ENCODE data around the gene PASD1. TPM values are rescaled to one million over a fixed set of nuclear protein-coding genes. Genes with fewer than 3 reads are reported as not detected.
A peak's percentile ranks its signal among the peaks of the same experiment; 100 is the strongest.

Gene PASD1
- total RNA-seq, 1 experiment from 2014 or later = 2.9 TPM

DNA sequence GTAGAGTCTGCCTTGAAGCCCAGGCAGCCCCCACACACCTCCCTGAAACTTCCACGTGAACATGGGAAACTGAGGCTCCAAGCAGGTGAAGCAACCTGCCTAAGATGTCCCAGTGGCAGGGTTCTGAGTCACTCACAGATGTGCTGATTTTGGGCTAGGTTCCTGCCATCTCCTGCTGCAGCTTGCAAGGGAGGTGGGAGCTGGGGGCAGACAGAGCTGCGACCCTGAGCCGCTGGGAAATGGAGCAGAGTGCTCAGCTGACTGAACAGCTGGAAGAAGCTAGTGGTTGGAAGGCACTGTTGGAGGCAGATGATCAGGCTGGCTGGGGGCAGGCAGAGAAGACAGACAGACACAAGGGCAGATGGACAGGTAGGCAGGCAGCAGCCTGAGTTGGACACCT lies 148.8 kb downstream of the PASD1 start:
- DNase-seq (ENCODE audit: low read depth, low spot score) = no peak
- in situ Hi-C loops (cut with HindIII; ENCODE audit: low pct_unique_long_range_greater_than_20kb, low sequenced_read_pairs) = no loop called here

DNA sequence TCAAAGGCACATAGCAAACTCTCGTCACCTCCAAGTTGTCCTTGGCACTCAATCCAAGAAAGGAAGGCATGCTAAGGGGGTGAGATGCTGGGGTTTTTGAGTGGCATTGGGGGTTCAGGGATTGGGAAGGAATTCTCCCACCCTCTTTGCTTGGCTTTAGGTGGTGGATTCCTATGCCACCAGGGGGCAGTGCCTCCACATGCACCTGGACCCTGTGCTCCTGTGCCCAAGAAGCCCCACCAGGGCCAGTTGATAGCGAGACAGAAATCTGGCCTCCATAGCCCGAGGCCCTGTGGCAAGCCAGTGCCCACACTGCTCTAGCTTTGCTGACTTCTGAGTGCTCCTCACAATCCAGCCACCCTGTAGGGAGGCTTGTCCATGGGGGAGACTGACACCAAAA lies 150.4 kb downstream of the PASD1 start:
- peak; percentile 46 for DNase-seq (ENCODE audit: low read depth, low spot score)
- in situ Hi-C loops (cut with HindIII; ENCODE audit: low pct_unique_long_range_greater_than_20kb, low sequenced_read_pairs) = no loop called here

DNA sequence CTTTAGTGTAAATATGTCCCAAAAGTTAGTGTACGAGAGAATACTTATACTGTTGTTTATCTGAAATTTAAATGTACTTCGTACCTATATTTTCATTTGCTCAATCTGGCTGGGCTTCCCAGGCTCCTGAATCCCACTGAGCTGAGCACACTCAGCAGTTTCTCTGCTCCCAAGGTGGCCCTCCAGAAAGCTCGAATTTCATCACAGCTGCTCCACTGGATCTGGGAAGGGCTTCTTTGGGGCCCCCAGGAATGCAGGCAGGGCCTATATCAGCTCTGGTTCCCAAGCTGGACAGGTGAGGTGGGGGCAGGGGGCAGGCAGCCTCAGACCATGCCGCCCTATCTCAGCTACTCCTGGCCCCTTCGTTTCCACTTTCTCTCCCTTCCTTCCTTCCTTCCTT lies 150.9 kb downstream of the PASD1 start:
- in situ Hi-C loops (cut with HindIII; ENCODE audit: low pct_unique_long_range_greater_than_20kb, low sequenced_read_pairs) = no loop called here
- DNase-seq (ENCODE audit: low read depth, low spot score) = no peak

DNA sequence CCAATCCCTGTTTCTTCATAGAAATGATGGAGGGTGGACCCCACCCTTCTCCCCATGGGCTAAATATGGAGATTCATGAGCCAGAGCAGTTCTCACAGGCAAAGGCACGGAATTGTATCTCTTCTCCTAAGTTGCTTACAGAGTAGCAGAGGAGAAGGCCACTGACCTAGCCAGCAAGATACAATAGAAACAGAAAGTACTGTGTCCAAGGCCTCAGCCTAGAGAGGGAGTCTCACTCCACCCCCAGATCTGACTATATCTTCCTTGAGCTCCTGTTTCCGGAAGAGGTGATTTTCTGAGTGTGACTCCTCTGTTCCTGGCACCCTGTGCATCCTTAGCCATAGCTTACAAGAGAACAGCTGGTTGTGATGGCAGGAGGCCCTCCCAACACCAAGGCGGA lies 152.3 kb downstream of the PASD1 start, which contains the start of gene FATE1:
Gene FATE1 (plus strand): TSS at position 284 of the 400 bp plus-strand sequence. CDS start 85 bp downstream, at position 369.
- no peak for DNase-seq (ENCODE audit: low read depth, low spot score)
- in situ Hi-C loops (cut with HindIII; ENCODE audit: low pct_unique_long_range_greater_than_20kb, low sequenced_read_pairs) = no loop called here

DNA sequence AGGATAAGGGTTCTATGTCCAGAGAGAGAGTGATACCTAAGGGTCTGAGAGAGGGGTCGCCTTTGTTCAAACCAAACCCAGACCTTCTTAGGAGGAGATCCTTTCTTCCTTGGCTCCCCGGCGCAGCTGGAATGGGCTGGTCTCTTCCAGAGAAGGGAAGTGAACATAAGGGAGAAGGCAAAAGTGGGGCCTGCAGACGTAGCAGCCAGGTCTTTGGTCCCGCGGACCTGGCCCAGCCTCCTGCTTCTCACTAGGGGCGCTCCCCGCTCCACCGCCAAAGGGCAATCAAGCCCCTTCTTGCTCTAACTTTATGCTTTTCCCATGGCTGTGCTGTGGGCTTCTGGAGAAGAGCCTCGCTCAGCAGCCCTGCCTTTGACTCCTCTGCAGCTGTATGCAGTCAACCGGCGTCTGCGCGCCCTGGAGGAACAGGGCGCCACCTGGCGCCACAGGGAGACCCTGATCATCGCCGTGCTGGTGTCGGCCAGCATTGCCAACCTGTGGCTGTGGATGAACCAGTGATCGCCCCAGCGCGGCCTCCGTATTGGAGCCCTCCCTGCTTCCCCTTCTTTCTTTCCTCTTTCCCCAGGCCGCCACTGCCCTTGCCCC lies 158.9 kb downstream of the PASD1 start:
- in situ Hi-C loops (cut with HindIII; ENCODE audit: low pct_unique_long_range_greater_than_20kb, low sequenced_read_pairs) = no loop called here
- DNase-seq (ENCODE audit: low read depth, low spot score) = peak; percentile 45

DNA sequence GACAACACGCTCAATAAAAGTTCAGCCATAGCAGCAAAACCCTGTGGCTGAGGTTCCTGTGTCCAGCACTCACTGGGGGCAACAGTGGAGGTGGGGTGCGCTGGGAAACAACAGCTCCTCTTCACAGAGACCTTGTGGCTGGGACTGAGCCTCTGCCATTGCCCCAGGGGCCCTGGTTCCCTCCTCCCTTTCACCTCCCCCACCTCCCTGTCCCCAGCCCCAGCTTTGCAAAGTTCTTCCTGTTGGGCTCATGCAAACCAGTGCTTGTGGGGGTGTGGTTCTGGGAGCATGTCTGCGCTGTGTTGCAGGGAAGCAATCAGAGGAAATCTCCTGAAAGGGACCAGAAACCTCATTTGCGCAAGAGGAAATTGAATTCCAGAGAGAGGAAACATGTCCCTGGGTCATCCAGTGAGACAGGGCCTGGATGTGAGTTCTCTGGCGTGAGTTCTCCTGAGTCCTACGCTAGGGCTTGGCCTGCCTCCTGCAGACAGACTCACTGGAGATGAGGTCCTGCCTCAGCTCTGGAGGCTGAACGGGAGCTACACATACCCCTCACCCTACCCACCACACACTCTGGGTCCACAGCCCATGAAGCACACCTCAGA lies 159.8 kb downstream of the PASD1 start:
- in situ Hi-C loops (cut with HindIII; ENCODE audit: low pct_unique_long_range_greater_than_20kb, low sequenced_read_pairs) = no loop called here
- DNase-seq (ENCODE audit: low read depth, low spot score) = no peak

DNA sequence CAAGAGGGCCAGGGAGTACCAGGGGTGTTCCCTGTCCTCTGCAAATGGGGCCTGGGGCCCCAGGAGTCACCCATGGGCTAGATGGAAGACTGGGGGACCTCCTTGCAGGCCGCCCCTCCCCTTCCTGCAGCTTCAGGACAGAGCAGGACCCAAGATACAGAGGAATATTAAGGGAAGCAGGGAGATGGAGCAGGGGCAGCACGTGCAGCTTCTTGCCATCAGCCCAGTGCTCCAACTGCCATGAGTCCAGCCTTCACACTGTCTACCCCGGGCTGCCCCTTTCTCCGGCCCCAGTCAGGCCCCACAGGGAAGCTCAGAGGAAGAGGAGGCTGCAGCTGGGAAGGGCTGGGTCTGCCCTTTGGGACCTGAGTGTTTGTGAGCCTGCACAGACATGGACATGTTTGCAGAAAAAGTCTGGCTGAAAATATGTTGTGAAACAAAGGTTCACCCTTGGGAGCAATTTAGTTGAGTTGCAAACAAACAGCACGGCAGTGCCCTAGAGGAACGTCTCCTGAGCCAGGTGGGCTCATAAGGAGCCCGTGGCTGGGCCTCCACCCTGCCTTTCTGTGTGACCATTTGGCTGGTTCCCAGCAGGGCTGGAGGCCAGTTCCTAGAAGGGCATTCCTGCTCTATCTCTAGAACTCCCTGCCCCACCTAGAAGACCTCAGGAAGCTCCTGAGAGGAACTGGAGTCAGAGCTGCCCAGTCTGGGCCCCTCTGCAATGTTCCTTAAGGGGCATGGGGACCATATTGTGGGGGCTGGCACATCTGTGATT lies 161.3 kb downstream of the PASD1 start:
- in situ Hi-C loops (cut with HindIII; ENCODE audit: low pct_unique_long_range_greater_than_20kb, low sequenced_read_pairs) = no loop called here
- DNase-seq (ENCODE audit: low read depth, low spot score) = no peak

DNA sequence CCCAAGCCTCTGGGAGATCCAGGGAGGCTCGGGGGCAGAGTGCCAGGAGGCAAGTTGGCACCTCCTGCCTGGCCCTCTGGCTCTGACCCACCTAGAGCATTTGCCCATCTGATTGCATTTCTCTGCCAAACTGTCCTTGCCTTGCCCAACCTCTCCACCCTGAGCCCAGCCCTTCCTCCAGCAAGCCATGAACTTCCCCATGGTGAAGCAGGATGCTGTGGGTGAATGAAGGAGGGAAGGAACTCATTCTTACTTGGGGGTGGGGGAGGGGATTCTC lies 161.8 kb downstream of the PASD1 start:
- in situ Hi-C loops (cut with HindIII; ENCODE audit: low pct_unique_long_range_greater_than_20kb, low sequenced_read_pairs) = no loop called here
- no peak for DNase-seq (ENCODE audit: low read depth, low spot score)

Other genes starting within 250 kb of the PASD1 start
- gene VMA21, start 166.5 kb upstream of the PASD1 start, total RNA-seq (2014; rRNA removed; shearing (Covaris generic)) = 89.7 and 95.4 TPM in 2 replicates
- not detected in 2 replicates for gene PRRG3, start 131.8 kb downstream of the PASD1 start, total RNA-seq (2014; rRNA removed; shearing (Covaris generic))
- gene FATE1, start 152.4 kb downstream of the PASD1 start, total RNA-seq (2014; rRNA removed; shearing (Covaris generic)) = not detected in 2 replicates
- not detected in 2 replicates for gene CNGA2, start 171.1 kb downstream of the PASD1 start, total RNA-seq (2014; rRNA removed; shearing (Covaris generic))

Measured in SK-MEL-5 (cell line).